Measurements from ENCODE around the gene LILRB5. TPM values are rescaled to one million over a fixed set of nuclear protein-coding genes. Genes with fewer than 3 reads are reported as not detected.

LILRB5 gene
- total RNA-seq, 1 donor from 2014 or later = 5.7 TPM

- intact Hi-C loops (cut with micrococcal nuclease) = no loop called here
- no peaks in the 10 kb centered on the region for H3K4me1 ChIP-seq
- DNase-seq = peak; percentile 73
- peaks cover 55% of the 10 kb centered on the region for H3K27me3 ChIP-seq (ENCODE audit: low read depth)
- no peak overlapping the region for H3K27ac ChIP-seq (replicated peaks)
- H3K4me3 ChIP-seq = no peak overlapping the region
- no peaks in the 10 kb centered on the region for H3K36me3 ChIP-seq
- no peaks in the 10 kb centered on the region for H3K9me3 ChIP-seq (replicated peaks)
- TF ChIP-seq CTCF (IDR thresholded peaks at IDR 0.05; ENCODE audit: borderline replicate concordance) = peak; percentile 78
Observed at GRCh38 chr19:54266133-54266532, 9.1 kb upstream of the LILRB5 start.

- Histone ChIP-seq H3K4me1 (no peaks in the 10 kb centered on the region), H3K36me3 (no peaks in the 10 kb centered on the region), H3K27me3 (ENCODE audit: low read depth) (peaks cover 35% of the 10 kb centered on the region), H3K4me3 (no peak overlapping the region), H3K9me3 (replicated peaks) (no peaks in the 10 kb centered on the region), H3K27ac (replicated peaks) (no peak overlapping the region)
- intact Hi-C loops (cut with micrococcal nuclease) = no loop called here
- no peak for TF ChIP-seq CTCF (IDR thresholded peaks at IDR 0.05; ENCODE audit: borderline replicate concordance)
- DNase-seq = no peak
Observed at GRCh38 chr19:54262470-54262869, 5.4 kb upstream of the LILRB5 start.

GRCh38 chr19:54262066-54262465, 5.0 kb upstream of the LILRB5 start:
- peaks cover 39% of the 10 kb centered on the region for H3K27me3 ChIP-seq (ENCODE audit: low read depth)
- H3K4me1 ChIP-seq = no peaks in the 10 kb centered on the region
- H3K27ac ChIP-seq (replicated peaks) = no peak overlapping the region
- intact Hi-C loops (cut with micrococcal nuclease) = no loop called here
- no peak for DNase-seq
- H3K36me3 ChIP-seq = no peaks in the 10 kb centered on the region
- H3K4me3 ChIP-seq = no peak overlapping the region
- TF ChIP-seq CTCF (IDR thresholded peaks at IDR 0.05; ENCODE audit: borderline replicate concordance) = no peak
- H3K9me3 ChIP-seq (replicated peaks) = no peaks in the 10 kb centered on the region

GRCh38 chr19:54256250-54257115, 590 bp downstream of the LILRB5 start:
- Histone ChIP-seq H3K4me1 (no peaks in the 10 kb centered on the region), H3K27me3 (ENCODE audit: low read depth) (peaks cover 64% of the 10 kb centered on the region), H3K9me3 (replicated peaks) (no peaks in the 10 kb centered on the region), H3K27ac (replicated peaks) (peak overlapping the region; percentile 27), H3K4me3 (peak overlapping the region; percentile 38), H3K36me3 (no peaks in the 10 kb centered on the region)
- DNase-seq = no peak
- TF ChIP-seq CTCF (IDR thresholded peaks at IDR 0.05; ENCODE audit: borderline replicate concordance) = no peak
- intact Hi-C loops (cut with micrococcal nuclease) = no loop called here

- H3K9me3 ChIP-seq (replicated peaks) = no peaks in the 10 kb centered on the region
- intact Hi-C loops (cut with micrococcal nuclease) = no loop called here
- H3K36me3 ChIP-seq = no peaks in the 10 kb centered on the region
- no peak for DNase-seq
- peaks cover 61% of the 10 kb centered on the region for H3K27me3 ChIP-seq (ENCODE audit: low read depth)
- no peaks in the 10 kb centered on the region for H3K4me1 ChIP-seq
- TF ChIP-seq CTCF (IDR thresholded peaks at IDR 0.05; ENCODE audit: borderline replicate concordance) = no peak
- no peak overlapping the region for H3K27ac ChIP-seq (replicated peaks)
- peak overlapping the region; percentile 38 for H3K4me3 ChIP-seq
Observed at GRCh38 chr19:54255105-54255775, 1.8 kb downstream of the LILRB5 start.
